ENCODE results near the gene ORAI2. TPM values are rescaled to one million over a fixed set of nuclear protein-coding genes. Genes with fewer than 3 reads are reported as not detected.

The ORAI2 gene
- total and polyA plus RNA-seq, 2 of the 13 experiments (the other 11 are each of a cell fraction or from before 2014, with no cell fraction given) = 3.0 to 6.0 TPM

DNA sequence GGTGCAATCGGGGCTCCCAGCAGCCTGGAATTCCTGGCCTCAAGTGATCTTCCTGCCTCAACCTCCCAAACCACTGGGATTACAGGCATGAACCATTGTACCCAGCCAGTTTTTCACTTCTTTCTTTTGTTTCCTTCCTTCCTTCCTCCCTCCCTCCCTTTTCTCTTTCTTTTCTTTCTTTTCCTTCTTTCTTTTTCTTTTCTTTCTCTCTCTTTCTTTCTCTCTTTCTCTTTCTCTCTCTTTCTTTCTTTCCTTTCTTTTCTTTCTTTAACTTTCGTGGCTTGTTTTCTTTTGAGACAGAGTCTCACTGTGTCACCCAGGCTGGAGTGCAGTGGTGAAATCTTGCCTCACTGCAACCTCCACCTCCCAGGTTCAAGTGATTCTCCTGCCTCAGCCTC, 12.3 kb downstream of the ORAI2 start (continued):
- TF ChIP-seq, protein P1, sequence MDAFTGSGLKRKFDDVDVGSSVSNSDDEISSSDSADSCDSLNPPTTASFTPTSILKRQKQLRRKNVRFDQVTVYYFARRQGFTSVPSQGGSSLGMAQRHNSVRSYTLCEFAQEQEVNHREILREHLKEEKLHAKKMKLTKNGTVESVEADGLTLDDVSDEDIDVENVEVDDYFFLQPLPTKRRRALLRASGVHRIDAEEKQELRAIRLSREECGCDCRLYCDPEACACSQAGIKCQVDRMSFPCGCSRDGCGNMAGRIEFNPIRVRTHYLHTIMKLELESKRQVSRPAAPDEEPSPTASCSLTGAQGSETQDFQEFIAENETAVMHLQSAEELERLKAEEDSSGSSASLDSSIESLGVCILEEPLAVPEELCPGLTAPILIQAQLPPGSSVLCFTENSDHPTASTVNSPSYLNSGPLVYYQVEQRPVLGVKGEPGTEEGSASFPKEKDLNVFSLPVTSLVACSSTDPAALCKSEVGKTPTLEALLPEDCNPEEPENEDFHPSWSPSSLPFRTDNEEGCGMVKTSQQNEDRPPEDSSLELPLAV (CRISPR knock-in tag; conservative IDR thresholded peaks at IDR 0.05; ENCODE audit: low read depth) = no peak
- TF ChIP-seq PAF1 (CRISPR knock-in tag; IDR thresholded peaks at IDR 0.05) (no peak), MIXL1 (CRISPR knock-in tag; IDR thresholded peaks at IDR 0.05) (no peak)

DNA sequence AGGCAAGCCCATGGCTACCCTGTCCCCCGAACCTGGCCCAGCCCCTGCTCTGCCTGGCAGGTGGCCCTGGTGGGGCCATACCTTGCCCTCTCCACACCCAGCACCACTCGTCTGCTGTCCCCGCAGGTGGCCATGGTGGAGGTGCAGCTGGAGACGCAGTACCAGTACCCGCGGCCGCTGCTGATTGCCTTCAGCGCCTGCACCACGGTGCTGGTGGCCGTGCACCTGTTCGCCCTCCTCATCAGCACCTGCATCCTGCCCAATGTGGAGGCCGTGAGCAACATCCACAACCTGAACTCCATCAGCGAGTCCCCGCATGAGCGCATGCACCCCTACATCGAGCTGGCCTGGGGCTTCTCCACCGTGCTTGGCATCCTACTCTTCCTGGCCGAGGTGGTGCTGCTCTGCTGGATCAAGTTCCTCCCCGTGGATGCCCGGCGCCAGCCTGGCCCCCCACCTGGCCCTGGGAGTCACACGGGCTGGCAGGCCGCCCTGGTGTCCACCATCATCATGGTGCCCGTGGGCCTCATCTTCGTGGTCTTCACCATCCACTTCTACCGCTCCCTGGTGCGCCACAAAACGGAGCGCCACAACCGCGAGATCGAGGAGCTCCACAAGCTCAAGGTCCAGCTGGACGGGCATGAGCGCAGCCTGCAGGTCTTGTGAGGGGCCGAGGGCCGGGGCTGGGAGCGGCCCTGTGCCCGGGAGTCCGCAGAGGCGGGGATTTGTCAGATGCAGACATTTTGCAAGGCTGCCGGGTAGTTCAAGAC, 13.2 kb downstream of the ORAI2 start:
- no TSS peak for BruUV-seq (replicated peaks)
- intact Hi-C loops (cut with micrococcal nuclease; ENCODE audit: unreplicated experiment) (no loop called here), in situ Hi-C loops (cut with HindIII; ENCODE audit: extremely low pct_ligation_motif_present, low pct_unique_long_range_greater_than_20kb) (no loop called here)
- H2AFZ ChIP-seq (ENCODE audit: low read length) = no peak overlapping the region
- ATAC-seq (no peak), FAIRE-seq (no peak), DNase-seq (ENCODE audit: low spot score) (no peak)
- H3K9ac ChIP-seq (ENCODE audit: insufficient read depth, low read depth, low read length) = no peak overlapping the region
- no peak for TF ChIP-seq ATAD3A (CRISPR knock-in tag; IDR thresholded peaks at IDR 0.05)
- TF ChIP-seq ZNF496 (CRISPR knock-in tag; IDR thresholded peaks at IDR 0.05; ENCODE audit: insufficient replicate concordance) = no peak
- TF ChIP-seq, protein P2, sequence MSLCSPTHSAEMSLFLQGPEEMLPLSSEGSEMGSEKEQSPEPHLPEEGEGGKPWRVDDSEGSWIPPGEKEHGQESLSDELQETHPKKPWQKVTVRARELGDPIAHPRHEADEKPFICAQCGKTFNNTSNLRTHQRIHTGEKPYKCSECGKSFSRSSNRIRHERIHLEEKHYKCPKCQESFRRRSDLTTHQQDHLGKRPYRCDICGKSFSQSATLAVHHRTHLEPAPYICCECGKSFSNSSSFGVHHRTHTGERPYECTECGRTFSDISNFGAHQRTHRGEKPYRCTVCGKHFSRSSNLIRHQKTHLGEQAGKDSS (CRISPR knock-in tag; IDR thresholded peaks at IDR 0.05; ENCODE audit: borderline replicate concordance, low read depth) = no peak
- TF ChIP-seq TEAD2 (CRISPR knock-in tag; IDR thresholded peaks at IDR 0.05) = no peak
- no peak for TF ChIP-seq PAX8 (CRISPR knock-in tag; IDR thresholded peaks at IDR 0.05; ENCODE audit: borderline replicate concordance)
- no peak for TF ChIP-seq HIVEP1 (CRISPR knock-in tag; IDR thresholded peaks at IDR 0.05)
- TF ChIP-seq ZNF772 (CRISPR knock-in tag; IDR thresholded peaks at IDR 0.05) = no peak
- TF ChIP-seq ZNF792 (CRISPR knock-in tag; IDR thresholded peaks at IDR 0.05) = no peak
- no peak for TF ChIP-seq ATF7-NPFF (CRISPR knock-in tag; IDR thresholded peaks at IDR 0.05; ENCODE audit: low read depth)
- TF ChIP-seq NFE2L1 (CRISPR knock-in tag; IDR thresholded peaks at IDR 0.05; ENCODE audit: borderline replicate concordance) = no peak
- no peak for TF ChIP-seq FOXM1 (CRISPR knock-in tag; IDR thresholded peaks at IDR 0.05)
- no peaks in the 10 kb centered on the region for H3K79me2 ChIP-seq (ENCODE audit: insufficient read depth, low read length)
- H3K27me3 ChIP-seq (ENCODE audit: control insufficient read depth in 1 of 2, insufficient read depth in 2 of 2, low read length in 2 of 2) = no peaks in the 10 kb centered on the region
- no peaks in the 10 kb centered on the region for H4K20me1 ChIP-seq (ENCODE audit: insufficient read depth, low read length)
- POLR2A ChIA-PET = no interaction called here
- H3K27ac ChIP-seq (ENCODE audit: extremely low read length, insufficient read depth, low read length) = no peak overlapping the region
- H3K4me2 ChIP-seq (ENCODE audit: low read depth, low read length) = no peak overlapping the region
- WGBS (ENCODE audit: low lambda C conversion rate) = 94% methylated on average over 36 of the region's 41 CpGs
- no peak overlapping the region for H3K4me3 ChIP-seq (replicated peaks in 1 of 3; ENCODE audit: insufficient read depth in 1 of 3, low read depth in 2 of 3, low read length in 3 of 3)
- H3K9me3 ChIP-seq (ENCODE audit: low read length) = no peaks in the 10 kb centered on the region
- CTCF ChIA-PET (ENCODE audit: low intra/inter-chr PET ratio, low total read pairs) = no interaction called here
- H3K36me3 ChIP-seq (replicated peaks in 1 of 2; ENCODE audit: control insufficient read depth in 1 of 2, insufficient read depth in 2 of 2, low read length in 2 of 2) = no peaks in the 10 kb centered on the region
- peaks cover 8% of the 10 kb centered on the region for H3K4me1 ChIP-seq (ENCODE audit: insufficient read depth, low read length)

Data from HepG2 (cell line).